ENCODE results near the gene RGS7.

DNA sequence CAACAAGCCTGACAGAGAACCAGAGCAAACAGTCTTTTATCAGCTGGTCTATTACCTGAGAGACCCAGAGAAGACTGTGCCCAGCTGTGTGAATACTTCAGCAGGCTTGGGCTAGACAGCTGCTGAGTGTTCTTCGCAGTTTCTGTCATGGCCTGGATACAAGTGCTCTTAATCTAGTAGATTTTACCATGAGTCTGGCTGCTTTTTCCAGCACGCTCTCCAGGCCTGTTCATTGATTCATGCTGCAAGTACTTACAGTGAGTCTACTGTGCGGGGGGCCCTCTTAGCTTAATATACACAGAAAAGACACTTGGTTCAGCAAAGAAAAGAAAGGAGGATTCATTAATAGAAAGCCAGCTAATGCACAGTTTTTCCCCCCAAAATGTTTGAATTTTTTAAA lies 48.5 kb downstream of the RGS7 start:
- TF ChIP-seq, protein P1, sequence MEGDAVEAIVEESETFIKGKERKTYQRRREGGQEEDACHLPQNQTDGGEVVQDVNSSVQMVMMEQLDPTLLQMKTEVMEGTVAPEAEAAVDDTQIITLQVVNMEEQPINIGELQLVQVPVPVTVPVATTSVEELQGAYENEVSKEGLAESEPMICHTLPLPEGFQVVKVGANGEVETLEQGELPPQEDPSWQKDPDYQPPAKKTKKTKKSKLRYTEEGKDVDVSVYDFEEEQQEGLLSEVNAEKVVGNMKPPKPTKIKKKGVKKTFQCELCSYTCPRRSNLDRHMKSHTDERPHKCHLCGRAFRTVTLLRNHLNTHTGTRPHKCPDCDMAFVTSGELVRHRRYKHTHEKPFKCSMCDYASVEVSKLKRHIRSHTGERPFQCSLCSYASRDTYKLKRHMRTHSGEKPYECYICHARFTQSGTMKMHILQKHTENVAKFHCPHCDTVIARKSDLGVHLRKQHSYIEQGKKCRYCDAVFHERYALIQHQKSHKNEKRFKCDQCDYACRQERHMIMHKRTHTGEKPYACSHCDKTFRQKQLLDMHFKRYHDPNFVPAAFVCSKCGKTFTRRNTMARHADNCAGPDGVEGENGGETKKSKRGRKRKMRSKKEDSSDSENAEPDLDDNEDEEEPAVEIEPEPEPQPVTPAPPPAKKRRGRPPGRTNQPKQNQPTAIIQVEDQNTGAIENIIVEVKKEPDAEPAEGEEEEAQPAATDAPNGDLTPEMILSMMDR (IDR thresholded peaks at IDR 0.05) = no peak
- TF ChIP-seq POLR2A (IDR thresholded peaks at IDR 0.05) = no peak

Measured in right lobe of liver (tissue), 4 donors.